Measurements from ENCODE around the gene SCN2A.

SCN2A gene

DNA sequence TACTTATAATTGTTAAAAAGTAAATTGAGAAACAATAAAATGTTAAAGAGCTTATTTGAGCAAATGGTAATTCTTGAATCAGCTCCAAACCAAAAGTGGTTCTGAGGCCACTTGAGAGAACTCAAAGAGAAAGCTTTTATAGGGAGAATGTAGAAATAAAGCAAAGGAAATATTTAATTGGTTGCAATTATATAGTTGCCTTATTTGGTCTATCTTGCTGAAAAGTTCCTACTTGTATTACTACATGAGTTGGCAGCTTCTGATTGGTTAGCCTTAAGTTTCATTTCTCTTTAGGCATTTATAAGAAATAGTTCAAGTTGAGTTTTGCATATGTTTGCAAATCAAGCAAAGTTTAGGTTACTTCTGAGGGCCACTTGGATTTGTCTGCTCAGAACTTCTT is 38.1 kb downstream of the SCN2A start:
- Mint-ChIP-seq H3K27ac (no peak overlapping the region), H3K9me3 (peaks cover 23% of the 10 kb centered on the region), H3K36me3 (ENCODE audit: low read depth) (no peaks in the 10 kb centered on the region), H3K4me1 (ENCODE audit: low read depth) (peaks cover 5% of the 10 kb centered on the region), H3K27me3 (no peaks in the 10 kb centered on the region), H3K4me3 (no peak overlapping the region)
- intact Hi-C loops (cut with micrococcal nuclease) = no loop called here

DNA sequence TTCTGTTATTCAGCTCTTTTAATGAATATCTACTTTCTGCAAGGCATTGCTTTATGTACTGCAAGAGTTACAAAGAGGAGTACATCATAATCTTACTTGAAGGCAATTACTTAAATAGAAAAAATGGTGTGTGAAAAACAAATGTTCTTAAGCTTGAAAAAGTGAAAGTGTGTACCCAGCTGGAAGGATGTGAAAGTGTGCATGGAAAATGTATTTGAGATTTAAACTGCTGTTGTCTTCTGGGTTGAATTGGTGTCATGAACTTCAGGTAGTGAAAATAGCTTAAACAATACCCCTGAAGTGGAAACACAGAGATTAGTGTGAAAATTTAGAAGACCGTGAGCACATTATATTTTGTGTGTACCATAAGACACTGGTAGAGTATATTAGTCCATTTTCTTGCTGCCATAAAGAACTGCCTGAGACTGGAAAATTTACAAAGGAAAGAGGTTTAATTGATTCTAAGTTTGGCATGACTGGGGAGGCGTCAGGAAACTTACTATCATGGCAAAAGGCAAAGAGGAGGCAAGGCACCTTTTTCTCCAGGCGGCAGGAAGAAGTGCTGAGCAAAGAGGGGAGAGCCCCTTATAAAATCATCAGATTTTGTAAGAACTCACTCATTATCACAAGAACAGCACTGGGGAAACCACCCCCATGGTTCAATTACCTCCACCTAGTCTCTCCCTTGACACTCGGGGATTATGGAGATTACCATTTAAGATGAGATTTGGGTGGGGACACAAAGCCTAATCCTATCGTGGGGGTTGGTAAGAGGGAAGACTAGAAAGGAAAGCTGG is 38.8 kb downstream of the SCN2A start:
- no peaks in the 10 kb centered on the region for H3K27me3 Mint-ChIP-seq
- intact Hi-C loops (cut with micrococcal nuclease) = no loop called here
- no peak overlapping the region for H3K4me3 Mint-ChIP-seq
- no peaks in the 10 kb centered on the region for H3K36me3 Mint-ChIP-seq (ENCODE audit: low read depth)
- H3K27ac Mint-ChIP-seq = no peak overlapping the region
- H3K4me1 Mint-ChIP-seq (ENCODE audit: low read depth) = peaks cover 5% of the 10 kb centered on the region
- H3K9me3 Mint-ChIP-seq = peaks cover 23% of the 10 kb centered on the region

GRCh38 chr2:165280356-165280755 is 41.1 kb downstream of the SCN2A start:
- H3K4me3 Mint-ChIP-seq = no peak overlapping the region
- peaks cover 5% of the 10 kb centered on the region for H3K4me1 Mint-ChIP-seq (ENCODE audit: low read depth)
- H3K27me3 Mint-ChIP-seq = no peaks in the 10 kb centered on the region
- intact Hi-C loops (cut with micrococcal nuclease) = no loop called here
- H3K9me3 Mint-ChIP-seq = peaks cover 23% of the 10 kb centered on the region
- no peaks in the 10 kb centered on the region for H3K36me3 Mint-ChIP-seq (ENCODE audit: low read depth)
- H3K27ac Mint-ChIP-seq = no peak overlapping the region

DNA sequence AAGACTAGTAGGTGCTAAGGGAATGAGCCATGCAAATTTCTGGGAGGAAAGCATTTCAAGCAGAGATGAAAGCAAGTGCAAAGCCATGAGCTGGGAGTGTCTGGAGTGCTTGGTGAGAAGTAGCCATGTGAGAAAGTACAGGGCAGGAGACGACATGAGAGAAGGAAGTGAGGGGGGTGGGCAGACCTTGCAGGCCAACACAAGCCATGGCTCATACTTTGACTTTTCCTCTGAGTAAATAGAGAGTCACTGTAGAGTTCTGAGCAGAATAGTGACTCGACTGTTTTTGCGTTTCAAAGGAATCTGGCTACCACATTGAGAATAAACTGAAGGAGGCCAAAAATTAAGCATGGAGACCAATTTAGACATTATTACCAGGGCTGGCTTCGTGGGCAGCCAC is 42.2 kb downstream of the SCN2A start:
- peaks cover 5% of the 10 kb centered on the region for H3K4me1 Mint-ChIP-seq (ENCODE audit: low read depth)
- no peaks in the 10 kb centered on the region for H3K36me3 Mint-ChIP-seq (ENCODE audit: low read depth)
- H3K27me3 Mint-ChIP-seq = no peaks in the 10 kb centered on the region
- H3K27ac Mint-ChIP-seq = no peak overlapping the region
- no peak overlapping the region for H3K4me3 Mint-ChIP-seq
- intact Hi-C loops (cut with micrococcal nuclease) = no loop called here
- peaks cover 23% of the 10 kb centered on the region for H3K9me3 Mint-ChIP-seq

- Mint-ChIP-seq H3K27me3 (no peaks in the 10 kb centered on the region), H3K4me3 (no peak overlapping the region), H3K36me3 (ENCODE audit: low read depth) (no peaks in the 10 kb centered on the region), H3K4me1 (ENCODE audit: low read depth) (peaks cover 5% of the 10 kb centered on the region), H3K27ac (no peak overlapping the region), H3K9me3 (peaks cover 17% of the 10 kb centered on the region)
- intact Hi-C loops (cut with micrococcal nuclease) = no loop called here
These were observed 44.1 kb downstream of the SCN2A start for GRCh38 chr2:165283342-165283741.

DNA sequence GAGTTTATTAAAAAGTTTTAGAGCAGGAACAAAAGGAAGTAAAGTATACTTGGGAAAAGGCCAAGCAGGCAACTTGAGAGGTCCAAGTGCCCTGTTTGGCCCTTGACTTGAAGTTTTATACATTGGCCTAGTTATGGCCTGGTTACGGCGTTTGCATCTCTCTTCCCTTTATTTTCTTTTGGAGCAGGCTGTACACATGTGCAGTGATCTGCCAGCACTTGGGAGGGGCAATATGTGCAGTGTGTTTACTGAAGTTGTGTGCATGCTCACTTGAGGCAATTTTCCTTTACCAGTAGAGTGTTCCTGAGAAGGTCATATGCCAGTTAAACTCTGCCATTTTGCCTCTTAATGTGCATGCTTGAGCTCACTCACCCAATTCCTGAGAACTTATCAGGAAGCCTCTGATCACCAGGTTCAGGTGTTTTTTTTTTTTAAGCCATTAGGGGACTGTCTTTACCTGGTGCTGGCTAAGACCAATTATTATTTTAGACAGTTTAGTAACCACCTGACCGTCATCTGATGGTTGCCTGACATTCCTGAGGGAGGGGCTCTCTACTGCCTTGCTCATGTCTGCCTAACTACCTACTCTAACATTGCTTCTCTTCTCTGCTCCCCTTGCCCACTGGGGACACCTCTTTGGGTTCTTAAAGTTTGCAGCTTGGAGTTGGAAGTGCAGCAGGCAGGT is 48.0 kb downstream of the SCN2A start:
- no peaks in the 10 kb centered on the region for H3K9me3 Mint-ChIP-seq

GRCh38 chr2:165289069-165289468 is 49.9 kb downstream of the SCN2A start:
- no peaks in the 10 kb centered on the region for H3K36me3 Mint-ChIP-seq (ENCODE audit: low read depth)
- H3K9me3 Mint-ChIP-seq = no peaks in the 10 kb centered on the region
- no peak overlapping the region for H3K4me3 Mint-ChIP-seq
- intact Hi-C loops (cut with micrococcal nuclease) = no loop called here
- H3K27ac Mint-ChIP-seq = no peak overlapping the region
- H3K4me1 Mint-ChIP-seq (ENCODE audit: low read depth) = no peaks in the 10 kb centered on the region
- H3K27me3 Mint-ChIP-seq = no peaks in the 10 kb centered on the region

More for the DNA sequence above, 48.0 kb downstream of the SCN2A start:
- no peaks in the 10 kb centered on the region for H3K36me3 Mint-ChIP-seq (ENCODE audit: low read depth)
- H3K4me3 Mint-ChIP-seq = no peak overlapping the region
- no peaks in the 10 kb centered on the region for H3K4me1 Mint-ChIP-seq (ENCODE audit: low read depth)
- H3K27me3 Mint-ChIP-seq = no peaks in the 10 kb centered on the region
- intact Hi-C loops (cut with micrococcal nuclease) = no loop called here
- no peak overlapping the region for H3K27ac Mint-ChIP-seq

DNA sequence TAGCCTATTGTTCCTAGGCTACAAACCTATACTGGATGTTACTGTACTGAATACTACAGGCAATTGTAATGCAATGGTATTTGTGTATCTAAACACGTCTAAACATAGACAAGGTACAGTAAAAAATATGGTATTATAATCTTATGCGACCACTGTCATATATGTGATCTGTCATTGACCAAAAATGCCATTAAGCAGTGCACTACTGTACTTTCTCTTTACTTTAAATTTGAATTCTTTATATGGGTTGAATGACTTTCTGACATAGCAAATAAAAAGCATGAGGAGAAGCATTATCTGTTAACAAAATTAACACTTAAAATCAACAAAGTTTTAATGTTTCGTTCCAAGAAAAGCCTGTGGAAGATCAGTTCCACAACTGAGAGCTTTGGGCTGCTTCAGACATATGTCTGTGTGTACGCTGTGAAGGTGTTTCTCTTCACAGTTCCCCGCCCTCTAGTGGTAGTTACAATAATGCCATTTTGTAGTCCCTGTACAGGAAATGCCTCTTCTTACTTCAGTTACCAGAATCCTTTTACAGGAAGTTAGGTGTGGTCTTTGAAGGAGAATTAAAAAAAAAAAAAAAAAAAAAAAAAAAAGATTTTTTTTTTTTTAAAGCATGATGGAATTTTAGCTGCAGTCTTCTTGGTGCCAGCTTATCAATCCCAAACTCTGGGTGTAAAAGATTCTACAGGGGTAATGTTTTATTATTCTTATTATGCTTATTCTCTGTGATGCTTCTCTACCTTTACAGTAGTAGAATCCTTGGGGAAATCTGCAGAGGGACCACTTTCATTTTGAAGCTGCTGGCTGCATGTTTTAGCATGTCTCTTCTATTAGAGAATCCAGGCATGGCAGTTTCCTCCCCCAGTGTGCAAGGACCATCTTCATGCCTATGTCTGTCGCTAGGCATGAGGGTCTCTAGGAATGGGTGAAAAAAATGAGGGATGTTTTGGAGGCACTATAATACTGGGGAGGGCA is 54.5 kb downstream of the SCN2A start:
- H3K27ac Mint-ChIP-seq = no peak overlapping the region

DNA sequence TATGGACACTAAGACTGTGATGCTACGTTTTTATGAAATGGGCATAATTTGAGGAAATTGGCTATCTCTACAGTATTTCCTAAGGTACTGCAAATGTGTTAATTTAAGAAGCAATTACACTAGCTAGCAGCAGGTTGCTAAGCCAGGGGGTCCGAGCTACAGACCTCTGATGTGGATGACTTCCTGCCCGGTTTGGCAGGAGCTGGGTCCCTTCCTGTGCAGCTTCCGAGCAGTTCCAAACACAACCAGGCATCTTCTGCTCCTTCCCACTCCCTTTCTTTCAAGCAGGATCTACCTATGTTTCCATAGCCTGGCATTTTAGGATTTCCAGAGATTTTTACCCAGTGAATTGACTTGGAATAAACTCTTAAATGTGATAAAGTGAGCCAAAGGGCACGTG is 55.7 kb downstream of the SCN2A start:
- Mint-ChIP-seq H3K4me3 (no peak overlapping the region), H3K27ac (no peak overlapping the region), H3K27me3 (no peaks in the 10 kb centered on the region), H3K36me3 (ENCODE audit: low read depth) (no peaks in the 10 kb centered on the region), H3K4me1 (ENCODE audit: low read depth) (no peaks in the 10 kb centered on the region), H3K9me3 (no peaks in the 10 kb centered on the region)
- intact Hi-C loops (cut with micrococcal nuclease) = loop anchor here (10.0 kb wide), 1 partner anchor 550 kb away; no protein-coding TSS in a partner anchor

More for the DNA sequence above, 54.5 kb downstream of the SCN2A start:
- H3K27me3 Mint-ChIP-seq = no peaks in the 10 kb centered on the region
- H3K4me3 Mint-ChIP-seq = no peak overlapping the region
- intact Hi-C loops (cut with micrococcal nuclease) = loop anchor here (1.0 to 10.0 kb wide), 2 partner anchors 300 to 549 kb away; no protein-coding TSS in a partner anchor
- no peaks in the 10 kb centered on the region for H3K4me1 Mint-ChIP-seq (ENCODE audit: low read depth)
- H3K9me3 Mint-ChIP-seq = no peaks in the 10 kb centered on the region
- H3K36me3 Mint-ChIP-seq (ENCODE audit: low read depth) = no peaks in the 10 kb centered on the region

GRCh38 chr2:165295643-165296042 is 56.4 kb downstream of the SCN2A start:
- H3K4me3 Mint-ChIP-seq = no peak overlapping the region
- no peaks in the 10 kb centered on the region for H3K36me3 Mint-ChIP-seq (ENCODE audit: low read depth)
- no peaks in the 10 kb centered on the region for H3K27me3 Mint-ChIP-seq
- no peaks in the 10 kb centered on the region for H3K9me3 Mint-ChIP-seq
- no peak overlapping the region for H3K27ac Mint-ChIP-seq
- H3K4me1 Mint-ChIP-seq (ENCODE audit: low read depth) = no peaks in the 10 kb centered on the region
- intact Hi-C loops (cut with micrococcal nuclease) = loop anchor here (10.0 kb wide), 1 partner anchor 551 kb away; no protein-coding TSS in a partner anchor

- intact Hi-C loops (cut with micrococcal nuclease) = no loop called here
- H3K27me3 Mint-ChIP-seq = no peaks in the 10 kb centered on the region
- H3K4me3 Mint-ChIP-seq = no peak overlapping the region
- no peaks in the 10 kb centered on the region for H3K36me3 Mint-ChIP-seq (ENCODE audit: low read depth)
- H3K4me1 Mint-ChIP-seq (ENCODE audit: low read depth) = no peaks in the 10 kb centered on the region
- no peak overlapping the region for H3K27ac Mint-ChIP-seq
- no peaks in the 10 kb centered on the region for H3K9me3 Mint-ChIP-seq
These were observed 66.3 kb downstream of the SCN2A start for GRCh38 chr2:165305391-165306096.

- Mint-ChIP-seq H3K27ac (no peak overlapping the region), H3K4me1 (ENCODE audit: low read depth) (no peaks in the 10 kb centered on the region), H3K36me3 (ENCODE audit: low read depth) (no peaks in the 10 kb centered on the region), H3K27me3 (no peaks in the 10 kb centered on the region), H3K9me3 (no peaks in the 10 kb centered on the region), H3K4me3 (no peak overlapping the region)
- intact Hi-C loops (cut with micrococcal nuclease) = no loop called here
These were observed 68.1 kb downstream of the SCN2A start for GRCh38 chr2:165307317-165307716.

DNA sequence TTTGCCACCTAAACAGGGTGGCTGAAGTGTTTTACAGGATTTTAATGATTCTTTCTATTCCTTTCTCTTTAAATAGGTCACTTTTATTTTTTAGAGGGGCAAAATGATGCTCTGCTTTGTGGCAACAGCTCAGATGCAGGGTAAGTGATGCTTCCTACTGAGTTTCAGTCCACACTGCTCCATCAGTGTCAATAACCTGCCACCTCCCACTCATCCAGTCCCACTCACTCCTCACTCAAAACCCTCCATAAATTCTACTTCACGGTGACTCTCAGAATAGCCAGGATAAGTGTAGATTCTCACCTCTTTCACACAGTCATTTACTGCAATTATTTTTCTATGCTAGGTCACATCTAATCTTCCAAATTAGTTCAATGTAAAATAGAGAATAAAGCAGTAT is 72.7 kb downstream of the SCN2A start:
- no peak overlapping the region for H3K4me3 Mint-ChIP-seq
- no peaks in the 10 kb centered on the region for H3K4me1 Mint-ChIP-seq (ENCODE audit: low read depth)
- H3K27me3 Mint-ChIP-seq = no peaks in the 10 kb centered on the region
- H3K27ac Mint-ChIP-seq = no peak overlapping the region
- H3K9me3 Mint-ChIP-seq = no peaks in the 10 kb centered on the region
- no peaks in the 10 kb centered on the region for H3K36me3 Mint-ChIP-seq (ENCODE audit: low read depth)
- intact Hi-C loops (cut with micrococcal nuclease) = no loop called here
